ENCODE data around the gene TTLL3. TPM values are rescaled to one million over a fixed set of nuclear protein-coding genes. Genes with fewer than 3 reads are reported as not detected.

TTLL3 gene
- total RNA-seq, 1 experiment from 2014 or later: 19.5 TPM

DNA sequence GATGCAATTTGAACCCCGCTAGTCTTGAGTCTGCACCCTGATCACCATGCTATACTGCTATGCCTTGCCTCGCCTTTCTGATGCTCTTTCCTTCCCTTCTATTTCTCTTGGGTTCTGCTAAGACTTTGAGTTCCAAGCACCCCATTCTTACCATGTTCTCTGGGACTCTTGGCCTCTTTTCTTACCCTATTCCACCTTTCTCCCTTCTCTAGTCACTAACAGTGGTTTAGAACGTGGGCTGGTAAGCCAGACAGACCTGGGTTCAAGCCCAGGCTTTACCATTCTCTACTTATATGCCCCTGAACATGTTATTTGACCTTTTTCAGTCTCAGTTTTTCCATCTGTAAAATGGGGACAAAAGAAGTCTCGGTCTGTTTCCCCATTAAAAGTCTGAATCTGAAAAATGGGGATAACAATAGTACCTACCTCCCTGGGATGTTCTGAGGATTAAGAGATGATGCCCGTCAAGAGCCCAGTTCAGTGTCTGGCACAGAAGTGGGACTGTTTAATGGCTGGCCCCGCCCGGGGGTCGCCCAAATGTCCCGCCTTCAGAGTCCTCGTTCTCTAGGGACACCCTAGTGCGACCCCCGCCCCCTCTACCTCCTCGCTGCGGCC is 18.2 kb upstream of the TTLL3 start:
- no peaks in the 10 kb centered on the region for H3K27me3 Mint-ChIP-seq (ENCODE audit: unreplicated experiment)
- H3K9me3 Mint-ChIP-seq (ENCODE audit: low read depth, unreplicated experiment): no peaks in the 10 kb centered on the region
- H3K4me3 Mint-ChIP-seq (ENCODE audit: low read depth, unreplicated experiment): peak overlapping the region; percentile 89
- TSS peak; percentile 77 for BruUV-seq (replicated peaks)
- H3K4me1 Mint-ChIP-seq (ENCODE audit: low read depth, unreplicated experiment): peaks cover 27% of the 10 kb centered on the region
- CTCF ChIA-PET: interaction anchor here (0.7 kb wide), 1 partner anchor 42 kb away, joined by 4 read pairs; the partner anchor contains the start of gene OGG1
- peaks cover 72% of the 10 kb centered on the region for H3K36me3 Mint-ChIP-seq (ENCODE audit: insufficient read depth, unreplicated experiment)
- DNase-seq: no peak
- peak overlapping the region; percentile 100 for H3K27ac Mint-ChIP-seq (ENCODE audit: unreplicated experiment)
- intact Hi-C loops (cut with micrococcal nuclease; ENCODE audit: unreplicated experiment): loop anchor here (5.0 kb wide), 1 partner anchor 75 kb away; no protein-coding TSS in a partner anchor
- TF ChIP-seq, protein P1, sequence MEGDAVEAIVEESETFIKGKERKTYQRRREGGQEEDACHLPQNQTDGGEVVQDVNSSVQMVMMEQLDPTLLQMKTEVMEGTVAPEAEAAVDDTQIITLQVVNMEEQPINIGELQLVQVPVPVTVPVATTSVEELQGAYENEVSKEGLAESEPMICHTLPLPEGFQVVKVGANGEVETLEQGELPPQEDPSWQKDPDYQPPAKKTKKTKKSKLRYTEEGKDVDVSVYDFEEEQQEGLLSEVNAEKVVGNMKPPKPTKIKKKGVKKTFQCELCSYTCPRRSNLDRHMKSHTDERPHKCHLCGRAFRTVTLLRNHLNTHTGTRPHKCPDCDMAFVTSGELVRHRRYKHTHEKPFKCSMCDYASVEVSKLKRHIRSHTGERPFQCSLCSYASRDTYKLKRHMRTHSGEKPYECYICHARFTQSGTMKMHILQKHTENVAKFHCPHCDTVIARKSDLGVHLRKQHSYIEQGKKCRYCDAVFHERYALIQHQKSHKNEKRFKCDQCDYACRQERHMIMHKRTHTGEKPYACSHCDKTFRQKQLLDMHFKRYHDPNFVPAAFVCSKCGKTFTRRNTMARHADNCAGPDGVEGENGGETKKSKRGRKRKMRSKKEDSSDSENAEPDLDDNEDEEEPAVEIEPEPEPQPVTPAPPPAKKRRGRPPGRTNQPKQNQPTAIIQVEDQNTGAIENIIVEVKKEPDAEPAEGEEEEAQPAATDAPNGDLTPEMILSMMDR (IDR thresholded peaks at IDR 0.05; ENCODE audit: unreplicated experiment): no peak

DNA sequence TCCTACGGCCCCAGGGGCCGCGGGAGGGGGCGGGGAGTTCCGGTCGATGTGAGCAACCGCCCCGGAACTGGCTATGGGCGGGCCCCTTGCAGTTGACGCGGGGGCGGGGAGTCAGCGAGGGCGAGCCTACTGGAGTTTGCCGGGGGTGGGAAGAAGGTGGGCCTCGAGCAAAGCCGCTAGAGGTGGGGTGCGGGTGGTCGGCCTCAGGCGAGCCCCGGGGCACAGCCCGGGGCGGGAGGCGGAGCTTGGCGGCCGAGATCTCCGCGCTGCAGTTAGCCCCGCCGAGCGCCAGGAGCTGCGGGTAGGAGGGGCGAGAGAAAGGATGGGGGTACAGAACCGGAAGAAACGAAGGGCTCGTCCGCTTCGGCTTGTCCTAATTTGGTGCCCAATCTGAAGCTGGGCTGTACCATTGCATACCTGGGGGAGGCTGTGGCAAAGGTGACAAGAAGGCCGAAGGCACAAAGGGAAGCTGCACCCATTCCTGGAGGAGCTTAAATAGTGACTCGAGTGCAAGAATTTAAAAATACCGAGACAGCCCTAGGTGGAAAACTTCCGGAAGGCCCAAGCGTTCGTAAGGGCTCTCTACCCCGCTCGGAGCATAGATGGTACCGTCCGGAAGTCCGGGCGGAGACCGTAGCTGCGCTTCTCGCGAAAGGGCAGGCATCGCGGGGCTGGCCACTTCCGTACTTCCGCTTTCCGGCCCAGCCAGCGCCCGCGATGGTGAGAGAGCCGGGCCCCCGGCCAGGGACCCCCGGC is 17.5 kb upstream of the TTLL3 start, which contains the start of the genes ARPC4 and TADA3:
ARPC4 (plus strand) TSS at position 678 of the 756 bp plus-strand sequence; CDS start at position 718, 40 bp downstream.
TADA3 (minus strand) TSS at position 69 of the 756 bp plus-strand sequence. CDS start 1,007 bp downstream, outside the sequence.
- intact Hi-C loops (cut with micrococcal nuclease; ENCODE audit: unreplicated experiment): loop anchor here (5.0 kb wide), 1 partner anchor 75 kb away; no protein-coding TSS in a partner anchor
- no TSS peak for BruUV-seq (replicated peaks)
- H3K27me3 Mint-ChIP-seq (ENCODE audit: unreplicated experiment): no peaks in the 10 kb centered on the region
- TF ChIP-seq, protein P1 (IDR thresholded peaks at IDR 0.05; ENCODE audit: unreplicated experiment): no peak
- peaks cover 27% of the 10 kb centered on the region for H3K4me1 Mint-ChIP-seq (ENCODE audit: low read depth, unreplicated experiment)
- DNase-seq: peak; percentile 90
- peak within 1 kb of the TSS; percentile 89 for H3K4me3 Mint-ChIP-seq (ENCODE audit: low read depth, unreplicated experiment)
- H3K9me3 Mint-ChIP-seq (ENCODE audit: low read depth, unreplicated experiment): no peaks in the 10 kb centered on the region
- CTCF ChIA-PET: interaction anchor here (0.7 to 1.5 kb wide), 3 partner anchors 12 to 154 kb away, joined by 3 to 4 read pairs (median 3); partner anchors contain the start of gene OGG1
- peak within 1 kb of the TSS; percentile 100 for H3K27ac Mint-ChIP-seq (ENCODE audit: unreplicated experiment)
- H3K36me3 Mint-ChIP-seq (ENCODE audit: insufficient read depth, unreplicated experiment): peaks cover 76% of the 10 kb centered on the region

DNA sequence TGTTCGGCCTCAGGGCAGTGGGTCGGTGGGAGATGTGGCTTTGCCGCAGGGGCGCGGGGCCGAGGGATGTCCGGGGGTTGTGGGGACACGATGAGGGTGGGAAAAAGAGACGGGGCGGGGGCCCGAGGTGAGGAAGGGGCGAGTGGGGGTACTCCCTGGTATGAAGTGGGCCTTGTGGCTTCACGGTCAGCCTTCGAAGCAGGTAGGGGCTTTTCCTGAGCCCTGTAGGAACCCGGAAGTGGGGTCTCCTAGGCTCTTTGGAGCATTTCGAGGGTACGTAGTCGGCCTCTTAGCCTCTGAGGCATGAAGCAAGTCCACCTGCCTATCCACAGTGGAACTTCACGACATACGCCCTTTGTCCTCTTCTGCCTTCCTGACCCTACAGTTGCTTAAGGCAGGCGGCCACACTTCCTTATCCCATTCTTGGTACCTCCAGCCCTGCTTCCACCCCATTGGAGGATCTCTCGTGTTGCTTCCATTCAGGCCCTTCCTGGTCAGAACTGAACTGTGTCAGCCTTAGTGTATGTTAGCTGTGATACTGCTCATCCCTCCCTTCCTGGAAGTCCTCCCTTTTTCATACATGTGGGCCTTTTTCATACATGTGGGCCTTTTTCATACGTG is 16.8 kb upstream of the TTLL3 start:
- Mint-ChIP-seq H3K4me3 (ENCODE audit: low read depth, unreplicated experiment) (peak overlapping the region; percentile 89), H3K36me3 (ENCODE audit: insufficient read depth, unreplicated experiment) (peaks cover 78% of the 10 kb centered on the region), H3K27me3 (ENCODE audit: unreplicated experiment) (no peaks in the 10 kb centered on the region), H3K27ac (ENCODE audit: unreplicated experiment) (peak overlapping the region; percentile 100), H3K4me1 (ENCODE audit: low read depth, unreplicated experiment) (peaks cover 27% of the 10 kb centered on the region), H3K9me3 (ENCODE audit: low read depth, unreplicated experiment) (no peaks in the 10 kb centered on the region)
- BruUV-seq (replicated peaks): no TSS peak
- CTCF ChIA-PET: interaction anchor here (1.0 to 1.5 kb wide), 2 partner anchors 12 to 153 kb away, joined by 3 read pairs; no protein-coding TSS in a partner anchor
- peak; percentile 23 for DNase-seq
- TF ChIP-seq, protein P1 (IDR thresholded peaks at IDR 0.05; ENCODE audit: unreplicated experiment): no peak
- intact Hi-C loops (cut with micrococcal nuclease; ENCODE audit: unreplicated experiment): loop anchor here (5.0 kb wide), 1 partner anchor 76 kb away; no protein-coding TSS in a partner anchor

DNA sequence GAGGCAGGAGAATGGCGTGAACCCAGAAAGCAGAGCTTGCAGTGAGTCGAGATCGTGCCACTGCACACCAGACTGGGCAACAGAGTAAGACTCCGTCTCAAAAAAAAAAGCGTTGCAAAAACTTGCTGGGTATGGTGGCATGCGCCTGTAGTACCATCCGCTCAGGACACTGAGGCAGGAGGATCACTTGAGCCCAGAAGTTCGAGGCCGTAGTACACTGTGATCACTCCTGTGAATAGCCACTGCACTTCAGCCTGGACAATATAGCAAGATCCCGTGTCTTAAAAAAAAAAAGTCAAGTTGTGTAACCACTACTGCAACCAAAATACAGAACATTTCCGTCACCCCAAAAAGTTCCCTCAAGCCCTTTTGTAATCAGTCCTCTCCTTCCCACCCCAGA is 15.7 kb upstream of the TTLL3 start:
- CTCF ChIA-PET: no interaction called here
- Mint-ChIP-seq H3K9me3 (ENCODE audit: low read depth, unreplicated experiment) (no peaks in the 10 kb centered on the region), H3K36me3 (ENCODE audit: insufficient read depth, unreplicated experiment) (peaks cover 73% of the 10 kb centered on the region), H3K27ac (ENCODE audit: unreplicated experiment) (peak overlapping the region; percentile 27), H3K27me3 (ENCODE audit: unreplicated experiment) (no peaks in the 10 kb centered on the region), H3K4me3 (ENCODE audit: low read depth, unreplicated experiment) (peak overlapping the region; percentile 89), H3K4me1 (ENCODE audit: low read depth, unreplicated experiment) (peaks cover 27% of the 10 kb centered on the region)
- TF ChIP-seq, protein P1 (IDR thresholded peaks at IDR 0.05; ENCODE audit: unreplicated experiment): no peak
- BruUV-seq (replicated peaks): TSS peak; percentile 37
- DNase-seq: no peak
- intact Hi-C loops (cut with micrococcal nuclease; ENCODE audit: unreplicated experiment): loop anchor here (5.0 kb wide), 1 partner anchor 77 kb away; no protein-coding TSS in a partner anchor
